M059J (cell line): ENCODE results near the gene UBAC2. TPM values are rescaled to one million over a fixed set of nuclear protein-coding genes. Genes with fewer than 3 reads are reported as not detected.

Source experiments
- DNase-seq: peaks from one replicate; pipeline ENCODE4 v3.0.0-alpha.2; 2012; ENCODE audit warnings: low read depth
- total RNA-seq: library from RNA; depleted of rRNA; stranded (reverse); fragments of >200 nt; shearing (Covaris generic); gene quantifications from 2 replicates; pipeline ENCODE4 v1.2.3, GENCODE V29; 2014

UBAC2 gene
- total RNA-seq, 1 experiment from 2014 or later, result 61.5 TPM

DNA sequence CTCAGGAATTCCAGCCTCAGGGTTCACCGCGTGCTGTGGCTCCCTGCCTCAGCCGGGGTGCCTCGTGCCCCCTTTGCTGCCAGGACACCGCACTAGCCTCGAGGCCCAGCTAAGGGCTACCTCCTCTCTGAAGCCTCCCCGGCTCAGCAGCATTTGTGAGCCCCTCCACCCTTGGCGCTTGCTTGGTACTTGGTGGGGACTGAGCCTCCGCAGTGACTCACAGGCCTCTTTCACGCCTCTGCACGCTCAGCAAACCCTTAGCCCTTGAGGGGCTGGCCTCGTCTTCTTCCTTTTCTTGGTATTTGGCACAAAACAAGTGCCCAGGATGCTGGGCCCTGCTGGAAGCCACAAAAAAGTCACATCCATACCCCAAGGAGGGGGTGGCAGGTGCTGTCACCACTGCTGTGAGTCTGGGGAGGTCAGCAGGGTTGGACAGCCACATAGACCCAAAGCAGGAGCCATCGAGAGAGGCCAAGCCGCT, 215.2 kb downstream of the UBAC2 start:
- DNase-seq, result no peak

DNA sequence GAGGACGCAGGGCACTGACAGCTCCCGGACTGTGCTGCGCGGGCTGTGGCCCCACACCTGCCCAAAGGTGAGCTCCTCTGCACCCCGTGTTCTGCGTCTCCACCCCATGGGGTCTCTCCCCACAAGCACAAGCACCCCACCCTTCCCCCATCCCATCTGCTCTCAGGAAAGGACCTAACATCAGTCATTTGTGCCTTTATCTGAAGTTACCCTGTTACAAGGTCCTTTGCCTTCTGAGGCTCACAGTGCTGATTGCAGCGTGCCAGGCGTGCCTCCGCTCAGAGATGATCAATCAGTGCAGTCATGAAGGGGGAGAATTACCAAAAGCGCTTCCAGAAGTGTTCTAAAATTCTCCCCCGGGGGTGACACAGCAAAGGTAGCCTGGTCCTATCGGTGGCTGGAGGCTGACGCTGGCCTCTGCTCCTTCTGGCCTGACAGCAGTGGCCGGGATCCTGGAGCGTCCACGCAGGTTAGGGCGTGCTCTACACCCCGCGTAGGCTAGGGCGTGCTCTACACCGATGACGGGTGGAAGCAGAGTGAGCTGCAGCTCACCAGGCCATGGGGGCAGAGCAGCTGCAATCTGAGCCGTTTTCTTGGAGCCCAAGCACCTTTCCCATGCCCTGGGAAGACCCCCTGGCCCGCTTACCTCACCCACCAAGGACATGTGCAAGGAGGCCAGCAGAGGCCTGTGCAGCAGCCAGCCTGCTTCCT, 215.9 kb downstream of the UBAC2 start:
- no peak for DNase-seq

DNA sequence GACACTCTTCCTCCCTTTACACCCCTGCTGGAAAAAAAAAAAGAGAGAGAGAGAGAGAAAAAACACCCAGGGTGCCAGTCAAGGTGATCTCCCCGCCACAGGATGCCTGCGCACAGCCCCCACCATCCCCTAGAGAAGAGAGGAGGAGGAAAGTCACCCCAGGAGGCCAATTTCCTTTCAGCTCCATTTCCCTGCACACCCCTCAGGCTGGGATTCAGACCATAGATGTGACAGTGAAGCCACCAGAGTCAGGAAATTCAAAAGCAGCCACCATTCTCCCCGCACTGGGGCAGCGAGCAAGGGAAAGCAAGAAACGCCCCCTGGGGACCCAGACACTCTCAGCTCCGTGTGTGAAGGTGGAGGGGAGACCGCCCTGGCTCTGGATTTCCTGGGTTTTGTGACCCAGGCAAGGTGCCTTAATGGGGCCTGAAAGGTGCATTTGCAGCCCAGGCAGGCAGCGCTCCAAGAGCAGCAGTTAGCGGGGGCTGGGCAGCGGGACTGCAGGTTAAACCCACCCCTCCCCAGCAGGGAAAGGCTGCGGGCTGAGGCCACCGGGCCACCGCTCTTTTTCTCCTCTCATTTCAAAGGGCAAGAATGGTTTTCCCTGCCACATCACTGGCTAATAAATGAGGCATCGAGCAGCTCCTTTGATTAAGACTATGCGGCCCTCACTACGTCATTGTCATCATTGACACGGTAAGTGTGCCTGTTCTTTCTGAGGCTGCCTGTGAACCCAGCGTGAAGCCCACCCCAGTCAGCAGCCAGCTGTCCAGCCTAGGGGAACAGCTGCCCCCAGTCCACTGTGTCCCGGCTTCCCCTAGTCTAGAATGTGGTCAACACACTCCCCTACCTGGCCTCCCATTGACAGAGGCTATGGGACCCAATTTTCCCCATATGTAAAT, 216.8 kb downstream of the UBAC2 start:
- DNase-seq, result no peak

DNA sequence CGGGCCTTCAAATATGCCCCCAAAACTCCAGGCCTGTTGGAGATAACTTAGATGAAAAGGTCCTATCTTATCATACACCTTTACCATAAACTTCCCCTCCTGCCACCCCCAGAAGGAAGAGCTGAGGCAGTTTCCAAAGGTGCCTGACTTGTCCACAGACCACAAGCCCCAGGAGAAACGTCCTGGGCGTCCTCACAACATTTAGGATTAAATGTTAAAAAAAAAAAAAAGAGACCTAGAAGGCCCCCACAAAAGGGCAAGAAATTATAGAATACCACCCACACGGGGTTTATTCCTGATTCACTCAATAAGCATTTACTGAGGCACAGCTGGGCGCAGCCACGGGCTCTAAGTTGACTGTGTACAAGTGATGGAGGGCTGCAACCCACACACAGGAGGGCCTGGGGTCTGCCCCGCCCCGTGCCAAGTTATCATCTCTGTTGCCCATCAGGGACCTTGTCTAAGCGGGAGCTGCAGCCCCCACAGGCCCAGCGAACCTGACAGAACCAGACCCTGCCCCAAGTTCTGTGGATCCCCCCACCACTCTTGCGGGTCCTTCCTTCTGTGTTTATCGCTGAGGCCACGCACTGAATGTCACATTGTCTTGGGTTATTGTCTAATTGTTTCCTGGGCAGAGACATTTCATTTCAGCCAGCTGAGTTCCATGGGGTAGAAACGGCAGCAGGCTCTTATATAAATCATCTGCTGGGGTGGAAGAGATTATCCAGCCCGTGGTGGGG, 217.6 kb downstream of the UBAC2 start:
- DNase-seq, result no peak

DNA sequence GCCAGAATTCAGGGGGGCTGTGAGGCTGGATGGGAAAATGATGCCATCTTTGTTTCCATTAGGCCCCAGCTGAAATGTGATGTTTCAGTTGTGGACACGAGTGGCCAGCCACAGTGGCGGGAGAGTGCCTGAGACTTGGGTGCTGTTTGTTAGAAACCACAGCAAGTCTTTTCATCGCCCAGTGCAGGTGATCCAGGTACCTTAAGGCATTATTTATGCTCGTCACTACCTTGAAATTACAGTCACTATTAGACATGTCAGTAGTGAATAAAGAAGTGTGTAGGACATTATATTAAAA, 218.1 kb downstream of the UBAC2 start:
- no peak for DNase-seq

DNA sequence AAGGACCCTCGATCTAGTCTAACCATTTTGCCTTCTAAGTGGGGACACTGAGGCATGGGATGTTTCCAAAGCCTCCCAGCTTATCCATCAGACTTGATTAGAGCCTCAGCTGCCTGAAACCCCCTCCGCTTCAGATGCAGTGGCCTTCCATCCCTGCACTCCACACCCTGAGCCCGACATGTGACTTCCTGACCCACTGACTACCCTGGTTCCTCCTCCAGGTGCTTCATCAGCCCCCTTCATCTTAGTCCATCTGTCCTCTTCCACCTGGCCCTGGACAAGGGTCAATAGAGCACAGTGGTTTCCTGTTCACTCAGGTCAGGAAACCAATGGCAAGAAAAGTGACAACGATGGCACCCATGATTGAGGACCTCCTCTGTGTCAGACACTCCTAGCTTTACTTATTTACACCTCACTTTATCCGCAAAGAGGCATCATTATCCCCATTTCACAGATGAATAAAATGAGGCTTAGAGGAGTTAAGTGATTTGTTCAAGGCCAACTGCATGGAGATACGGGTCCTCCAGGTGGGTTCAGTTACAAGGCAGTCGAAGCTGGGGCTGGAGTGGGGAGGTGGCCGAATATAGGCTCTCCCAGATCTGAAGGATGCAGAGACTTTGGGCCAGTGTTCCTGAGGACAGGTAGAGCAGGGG, 219.1 kb downstream of the UBAC2 start:
- DNase-seq, result no peak

DNA sequence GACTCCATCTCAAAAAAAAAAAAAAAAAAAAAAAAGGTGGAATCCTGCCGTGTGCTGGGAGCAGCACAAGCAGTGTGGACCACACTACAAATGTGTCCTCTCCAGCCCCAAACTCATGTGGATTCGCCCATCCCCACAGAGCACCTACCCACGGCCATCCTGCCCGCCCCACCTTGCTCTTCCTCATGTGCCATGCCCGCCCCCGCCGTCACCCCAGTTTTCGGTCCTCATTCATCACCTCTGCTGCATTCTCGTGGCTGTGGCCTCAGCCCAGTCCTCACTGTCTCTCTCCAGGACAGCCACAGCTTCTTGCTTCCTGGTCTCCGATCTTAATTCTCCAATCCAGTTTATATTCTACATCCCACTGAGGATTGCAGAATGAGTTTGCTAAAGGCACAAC, 220.6 kb downstream of the UBAC2 start:
- no peak for DNase-seq

DNA sequence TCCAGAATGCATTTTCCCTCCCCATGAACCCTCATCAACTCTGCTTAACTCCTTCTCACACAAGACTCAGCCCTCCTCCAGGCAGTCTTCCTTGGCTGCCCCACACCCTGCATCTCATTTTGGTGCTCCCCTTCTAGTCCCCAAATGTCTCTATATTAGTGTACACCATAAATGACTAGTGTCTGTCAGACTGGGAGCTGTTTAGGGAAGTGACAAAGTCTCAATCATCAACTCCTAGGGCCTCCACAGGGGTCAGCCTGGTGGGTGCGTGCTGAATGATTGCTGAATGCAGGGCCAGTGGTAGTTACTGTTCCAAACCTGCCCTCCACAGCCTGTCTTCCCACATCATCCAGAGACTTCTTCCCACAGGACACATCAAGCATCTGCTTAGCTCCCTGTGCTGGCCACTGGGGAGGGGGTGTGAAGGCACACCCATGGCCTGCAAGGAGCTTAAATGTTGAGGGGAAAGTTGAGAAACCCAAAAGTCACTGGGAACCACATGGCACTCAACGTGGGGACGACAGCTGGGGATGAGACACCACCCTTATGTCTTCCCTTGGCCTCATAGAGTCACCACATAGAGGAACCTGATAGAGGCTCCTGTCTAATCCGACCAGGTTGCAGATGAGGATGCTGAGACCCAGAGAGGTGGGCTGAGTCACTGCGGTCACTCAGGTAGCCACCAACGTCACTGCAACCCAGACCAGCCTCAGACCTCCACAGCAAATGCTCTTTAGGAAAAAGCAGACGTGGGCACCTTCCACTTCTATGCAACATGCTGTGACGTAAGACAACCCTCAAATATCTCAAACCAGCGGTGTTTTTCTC, 221.3 kb downstream of the UBAC2 start:
- no peak for DNase-seq

DNA sequence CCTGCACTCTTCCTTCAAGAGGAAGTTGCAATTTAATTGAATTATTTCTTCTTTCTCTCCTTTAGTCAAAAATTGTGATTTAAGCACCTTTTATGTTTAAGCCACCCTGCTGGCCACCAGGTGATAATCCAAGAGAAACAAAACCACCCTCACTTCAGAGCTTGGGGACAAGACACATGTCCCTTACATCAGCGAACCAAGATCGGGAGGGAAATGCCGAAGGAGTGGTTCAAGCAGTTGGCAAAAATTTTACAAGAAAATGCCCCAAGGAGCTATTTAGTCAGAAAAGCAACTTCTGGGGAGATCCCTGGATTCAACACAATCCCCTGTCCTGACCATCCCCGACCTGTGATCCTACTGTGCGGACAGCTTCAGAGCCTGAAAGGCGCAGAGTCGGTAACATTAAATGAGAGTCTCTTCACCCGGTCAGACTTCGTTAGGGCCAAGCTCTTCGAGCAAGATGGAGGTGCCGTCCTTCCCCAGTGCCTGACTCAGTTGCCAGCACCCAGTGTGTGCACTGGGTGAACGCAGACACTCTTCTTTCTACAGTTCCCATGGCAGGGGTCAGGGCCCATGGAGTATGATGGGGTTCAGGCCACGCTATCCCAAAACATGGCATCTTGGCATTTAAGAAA, 222.0 kb downstream of the UBAC2 start:
- no peak for DNase-seq

DNA sequence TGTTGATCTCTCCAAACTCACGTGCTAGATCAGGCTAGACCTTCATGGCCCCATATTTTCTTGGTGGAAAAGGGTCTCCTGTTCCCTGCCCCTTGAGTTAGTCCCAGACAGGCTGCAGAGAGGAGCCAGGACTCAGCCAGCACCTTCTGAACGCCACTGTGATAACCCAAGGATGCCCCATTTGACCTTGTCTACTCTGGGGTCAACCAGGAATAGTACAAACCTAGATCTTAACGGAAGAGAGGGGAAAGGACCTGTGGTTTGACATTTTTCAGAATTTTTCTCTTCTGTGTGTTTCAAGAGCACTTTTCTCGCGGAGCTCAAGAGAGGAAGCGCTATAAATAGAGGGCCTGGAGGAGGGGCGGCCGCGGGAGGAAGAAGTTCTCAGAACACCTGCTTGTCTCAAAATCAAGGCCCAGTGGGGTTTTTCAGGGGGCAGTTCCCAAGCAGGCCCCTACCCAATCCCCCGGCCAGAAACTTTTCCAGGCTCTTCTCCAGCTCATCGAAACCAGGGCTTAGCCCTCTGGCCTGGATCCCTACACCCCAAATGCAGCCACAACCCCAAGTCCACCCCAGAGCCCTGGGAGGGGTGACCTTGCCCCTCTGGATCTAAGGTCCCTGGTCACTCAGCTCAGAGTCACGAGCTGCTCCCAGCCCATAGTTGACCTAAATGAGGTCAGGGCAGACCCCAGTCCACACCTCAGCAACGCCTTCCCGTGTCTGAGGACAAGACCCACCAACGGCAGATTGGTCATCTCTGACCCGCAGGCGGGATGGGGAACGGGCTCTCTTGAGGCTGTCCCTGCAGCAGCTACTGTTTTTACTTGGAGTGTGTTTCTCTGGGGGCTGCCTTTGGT, 225.1 kb downstream of the UBAC2 start:
- DNase-seq, result no peak

DNA sequence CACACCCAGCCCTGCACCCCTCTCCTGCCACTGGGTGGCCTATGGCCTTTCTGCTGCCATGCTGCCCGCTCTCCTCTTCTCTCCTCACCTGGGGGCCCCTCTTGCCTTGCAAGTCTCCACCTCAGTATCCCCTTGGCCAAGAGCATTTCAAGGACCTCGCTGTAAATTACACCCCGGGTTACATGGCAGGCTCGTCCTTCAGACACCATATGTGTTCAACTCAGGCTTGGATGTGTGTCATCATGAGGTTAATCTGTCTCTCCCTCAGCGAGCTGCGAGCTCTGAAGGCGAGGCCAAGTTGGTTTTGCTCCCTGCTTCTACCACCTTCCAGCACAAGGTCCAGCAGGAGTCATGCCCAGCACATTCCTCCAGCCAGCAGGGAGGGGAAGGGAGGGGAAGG, 225.8 kb downstream of the UBAC2 start:
- no peak for DNase-seq

DNA sequence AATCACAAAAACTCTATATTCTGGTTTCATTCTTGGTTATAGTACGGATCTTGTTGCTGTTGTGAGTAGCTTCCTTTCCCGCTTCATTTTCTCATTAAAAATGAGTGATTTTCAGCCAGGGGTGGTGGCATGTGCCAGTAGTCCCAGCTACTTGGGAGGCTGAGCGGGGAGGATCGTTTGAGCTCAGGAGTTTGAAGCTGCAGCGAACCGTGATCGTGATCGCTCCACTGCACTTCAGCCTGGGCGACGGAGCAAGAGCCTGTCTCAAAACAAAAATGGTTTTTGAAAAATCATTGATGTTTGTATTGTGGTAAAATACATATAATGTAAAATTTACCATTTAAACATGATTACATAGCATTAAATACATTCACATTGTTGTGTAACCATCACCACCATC, 229.0 kb downstream of the UBAC2 start:
- no peak for DNase-seq

DNA sequence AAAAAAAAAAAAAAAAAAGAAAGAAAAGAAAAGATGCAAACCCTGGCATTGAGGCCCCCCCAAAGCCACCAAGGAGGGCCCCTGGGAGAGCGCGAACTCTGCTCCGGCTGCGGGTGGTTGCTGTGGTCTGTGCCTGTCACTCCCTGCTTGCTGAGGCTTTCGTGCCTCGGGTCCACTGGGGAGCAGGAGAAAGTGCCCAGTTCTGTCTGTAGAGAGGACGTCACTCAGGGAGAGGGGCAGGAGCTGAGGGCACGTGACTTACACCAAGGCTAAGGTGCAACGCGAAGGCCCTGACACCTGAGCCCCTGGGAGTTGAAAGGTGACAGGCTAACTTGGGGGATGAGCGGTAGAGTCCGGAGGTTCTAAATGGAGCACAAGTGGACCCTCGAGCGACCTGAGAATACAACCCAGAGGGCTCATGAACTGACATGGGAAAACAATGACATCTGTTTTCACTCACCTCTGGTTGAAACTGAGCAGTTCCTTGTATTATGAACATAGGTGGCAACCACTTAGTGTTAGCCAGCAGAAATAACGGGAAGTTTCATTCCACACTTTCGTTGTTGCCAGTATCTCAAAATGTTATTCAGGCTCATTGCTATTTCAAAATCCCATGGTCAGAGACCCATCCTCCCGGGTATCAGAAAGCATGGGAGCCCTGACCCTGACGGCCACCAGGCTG, 231.4 kb downstream of the UBAC2 start:
- DNase-seq, result no peak

DNA sequence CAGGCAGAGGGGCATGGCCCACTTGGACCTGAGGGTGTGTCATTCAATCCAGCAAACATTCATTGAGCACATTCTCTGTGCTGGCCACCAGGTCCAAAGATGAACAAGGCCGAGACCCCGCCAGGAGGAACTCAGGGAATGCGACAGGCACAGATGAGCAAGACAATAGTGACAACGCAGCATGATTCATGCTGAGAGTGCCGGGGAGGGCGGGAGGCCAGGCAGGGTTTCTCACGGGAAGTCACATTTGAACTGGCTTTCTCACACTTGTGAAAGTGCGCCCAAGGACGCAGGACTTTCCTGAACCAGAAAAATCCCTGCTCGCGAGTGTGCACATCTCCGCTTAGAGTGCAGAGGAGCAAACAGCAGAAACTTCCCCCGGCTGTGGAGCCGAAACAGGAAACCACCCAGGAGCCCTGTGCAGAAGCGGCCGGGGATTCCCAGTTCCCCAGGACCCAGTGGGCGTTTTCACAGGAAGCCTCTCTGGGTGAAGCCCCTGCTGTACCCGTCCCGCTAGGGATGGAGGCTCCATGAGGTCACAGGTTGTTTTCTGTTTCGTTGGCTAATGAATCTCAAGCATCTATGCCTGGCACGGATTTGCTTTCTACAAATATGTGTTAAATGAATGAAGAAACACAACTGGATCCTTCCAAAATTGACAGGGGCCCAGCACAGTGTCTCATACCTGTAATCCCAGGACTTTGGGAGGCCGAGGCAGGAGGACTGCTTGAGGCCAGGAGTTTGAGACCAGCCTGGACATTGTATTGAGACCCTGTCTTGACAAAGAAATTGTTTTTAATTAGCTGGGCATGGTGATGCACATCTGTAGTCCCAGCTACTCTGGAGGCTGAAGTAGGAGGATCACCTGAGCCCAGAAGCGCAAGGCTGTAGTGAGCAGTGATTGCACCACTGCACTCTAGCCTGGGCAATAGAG, 232.2 kb downstream of the UBAC2 start:
- DNase-seq, result peak; percentile 79

DNA sequence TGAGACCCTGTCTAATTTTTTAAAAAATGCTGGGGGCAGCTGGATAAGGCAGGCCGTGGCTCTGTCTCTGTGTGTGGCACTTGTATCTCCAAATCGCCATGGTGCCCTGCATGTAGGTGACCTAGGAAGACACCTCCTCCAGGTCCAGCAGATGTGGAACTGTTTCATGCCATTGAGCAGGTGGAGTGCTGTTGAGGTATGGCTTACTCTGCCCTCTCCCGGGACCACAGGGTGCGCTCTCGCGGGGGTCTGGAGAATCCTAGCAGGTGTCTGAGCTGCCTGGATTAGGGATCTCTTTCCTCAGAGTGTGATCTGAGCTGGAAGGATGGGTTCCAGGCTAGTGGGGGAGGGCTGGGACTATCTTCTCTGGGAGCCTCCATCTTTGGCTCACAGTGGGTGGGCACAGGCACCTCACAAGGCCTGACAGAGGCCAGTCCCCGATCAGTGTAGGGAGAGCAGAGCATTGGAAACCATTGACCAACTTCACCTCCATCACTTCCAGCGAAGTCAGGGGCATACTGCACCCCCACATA, 233.0 kb downstream of the UBAC2 start:
- no peak for DNase-seq

DNA sequence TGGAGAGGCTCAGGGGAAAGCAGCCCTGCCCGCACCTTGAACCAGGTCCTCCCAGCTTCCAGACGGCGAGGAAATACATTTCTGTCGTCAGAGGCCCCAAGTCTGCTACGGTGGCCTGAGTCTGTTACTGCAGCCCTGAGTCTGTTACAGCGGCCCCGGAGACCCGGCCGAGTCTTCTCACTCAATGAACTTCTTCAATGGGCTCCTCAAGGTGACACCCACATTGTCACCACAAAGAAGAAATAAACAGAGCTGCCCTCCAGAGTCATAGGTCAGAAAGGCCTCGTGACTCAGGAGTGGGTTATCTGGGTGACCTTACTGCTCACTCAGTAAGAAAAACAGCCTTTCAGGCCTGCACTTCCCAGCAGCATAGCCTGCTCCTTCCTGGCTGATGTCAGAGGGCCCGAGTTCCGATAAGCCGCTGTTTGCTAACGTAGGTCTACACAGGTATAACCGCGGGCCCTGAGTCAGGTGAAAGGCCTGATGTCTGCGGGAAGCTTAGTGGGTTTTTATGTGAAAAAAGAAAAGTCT, 233.7 kb downstream of the UBAC2 start:
- DNase-seq, result no peak

DNA sequence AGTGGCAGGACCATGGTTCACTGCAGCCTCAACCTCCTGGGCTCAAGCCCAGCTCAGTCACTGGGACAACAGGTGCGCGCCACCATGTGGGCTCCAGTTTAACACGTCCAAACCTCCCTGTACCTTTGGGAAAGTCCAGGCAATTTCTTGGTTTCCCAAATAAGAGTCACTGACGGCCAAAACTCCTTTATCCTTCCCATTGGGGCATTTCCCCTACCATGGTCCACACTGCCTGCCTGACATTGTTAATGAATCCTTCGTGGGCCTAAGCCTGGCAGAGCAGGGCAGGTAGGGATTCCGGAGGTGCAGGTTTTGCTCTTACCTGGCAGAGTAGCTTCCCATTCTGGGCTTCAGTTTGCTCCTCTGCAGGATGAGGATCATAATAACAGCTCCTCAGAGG, 234.5 kb downstream of the UBAC2 start:
- no peak for DNase-seq
